HG02610 (cell line): ENCODE measurements around the gene IDH2.

ENCODE experiments used
- ATAC-seq: cut with Tn5 transposase; IDR thresholded peaks from one replicate; pipeline ENCODE4 v1.9.1; 2021; ENCODE audit warnings: mild to moderate bottlenecking, moderate library complexity; ENCODE audit not compliant: unreplicated experiment

The IDH2 gene

GRCh38 chr15:90064911-90065681 lies 37.2 kb downstream of the IDH2 start:
- no peak for ATAC-seq

DNA sequence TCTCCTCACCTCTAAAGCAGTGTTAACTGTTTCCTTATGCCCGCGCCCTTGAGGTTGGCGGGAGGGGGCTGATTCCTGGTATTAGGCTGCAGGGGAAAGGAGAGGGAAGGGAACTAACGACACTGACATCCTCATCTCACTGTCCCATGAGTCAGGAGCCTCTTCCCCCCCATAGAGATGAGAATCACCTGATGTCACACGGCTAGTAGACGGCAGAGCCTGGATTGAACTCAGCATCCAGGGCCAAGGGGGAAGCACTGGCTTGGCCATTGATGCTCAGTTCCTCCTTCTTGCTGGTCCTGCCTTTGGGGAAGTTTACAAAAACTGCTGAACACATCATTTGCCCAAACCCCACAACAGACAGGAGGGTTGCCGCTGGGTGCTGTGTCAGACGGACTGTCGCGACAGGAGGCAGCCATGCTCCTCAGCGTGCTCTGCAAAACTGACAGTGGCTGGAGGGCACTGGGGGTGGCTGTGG lies 38.5 kb downstream of the IDH2 start:
- ATAC-seq: no peak

GRCh38 chr15:90062973-90063769 lies 39.1 kb downstream of the IDH2 start:
- ATAC-seq: no peak

GRCh38 chr15:90062462-90062932 lies 39.8 kb downstream of the IDH2 start:
- no peak for ATAC-seq

- ATAC-seq: no peak
Observed at GRCh38 chr15:90062023-90062442, 40.2 kb downstream of the IDH2 start.

GRCh38 chr15:90060797-90061196 lies 41.5 kb downstream of the IDH2 start:
- ATAC-seq: no peak

DNA sequence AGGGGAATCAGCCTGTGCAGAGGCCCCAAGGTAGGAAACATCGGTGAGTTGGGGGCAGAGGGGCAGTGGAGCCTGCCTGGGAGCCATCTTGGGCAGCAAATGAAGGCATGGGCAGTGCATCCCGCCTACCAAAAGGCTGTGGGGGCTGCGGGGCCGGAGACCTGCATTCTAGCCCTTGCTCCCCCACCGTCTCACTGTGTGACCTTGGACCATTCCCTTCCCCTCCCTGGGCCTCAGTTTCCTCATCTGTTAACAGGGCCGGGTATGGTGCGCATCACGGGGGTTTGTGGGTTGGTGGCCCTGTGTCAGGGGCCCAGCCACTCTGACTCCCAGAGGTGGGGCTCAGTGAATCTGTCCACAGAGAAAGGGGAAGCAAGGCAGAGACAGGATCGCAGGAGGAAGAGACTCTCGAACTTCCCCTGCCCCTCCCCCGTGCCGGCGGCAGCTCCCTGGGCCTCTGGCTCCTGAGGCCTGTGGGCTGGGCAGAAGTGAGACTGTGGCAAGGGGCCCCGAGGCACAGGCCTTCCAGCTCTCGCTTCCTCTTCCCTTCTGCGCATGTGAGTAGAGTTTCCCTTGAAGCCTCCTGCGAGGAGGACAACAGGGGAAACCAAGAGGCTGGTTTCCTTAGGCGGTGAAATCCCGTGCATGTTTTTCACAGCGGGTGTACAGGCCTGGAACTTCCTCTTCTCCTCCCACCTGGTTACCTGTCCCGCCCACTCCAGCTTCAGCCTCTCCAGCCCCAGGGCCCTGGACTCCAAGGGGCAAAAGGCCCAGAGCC lies 42.9 kb downstream of the IDH2 start:
- ATAC-seq: peak; percentile 90

GRCh38 chr15:90058775-90059174 lies 43.5 kb downstream of the IDH2 start:
- no peak for ATAC-seq

DNA sequence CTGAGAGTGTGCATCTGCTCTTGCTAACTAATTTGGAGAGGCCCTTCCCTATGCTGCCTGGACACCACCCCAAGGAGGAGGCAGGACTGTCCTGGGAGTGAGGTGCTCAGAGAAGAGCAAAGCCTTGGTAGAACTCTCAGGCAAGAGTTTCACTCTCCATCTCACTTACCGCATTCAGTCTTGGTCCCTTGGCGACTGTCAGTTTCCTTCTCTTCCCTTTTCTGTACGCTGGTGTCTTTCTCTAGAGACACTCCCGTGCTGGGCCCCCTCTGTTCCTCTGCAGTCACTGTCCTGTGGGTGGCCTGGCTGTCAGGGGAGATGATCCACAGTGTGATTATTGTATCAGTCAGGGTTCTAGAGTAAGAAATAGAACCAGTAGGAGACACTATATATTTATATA lies 44.0 kb downstream of the IDH2 start:
- peak; percentile 31 for ATAC-seq

DNA sequence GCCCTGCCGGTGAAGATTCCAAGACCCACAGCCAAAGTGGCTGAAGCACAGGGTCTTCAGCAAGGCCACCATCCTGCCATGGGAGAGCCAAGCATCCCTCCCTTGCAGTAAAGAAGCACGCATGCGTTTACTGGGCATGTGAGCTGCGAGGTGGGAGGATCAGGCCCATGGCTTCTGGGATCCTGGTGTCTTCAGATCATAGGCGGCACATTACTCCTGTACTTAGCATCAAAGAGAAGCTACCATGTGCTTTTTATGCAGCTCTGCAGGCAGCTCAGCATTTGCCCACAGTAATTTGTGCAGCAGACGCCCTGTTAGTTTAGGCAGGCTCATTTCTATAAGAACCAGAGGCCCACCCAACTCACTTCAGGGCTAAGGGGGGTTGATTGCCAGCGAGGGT lies 45.7 kb downstream of the IDH2 start:
- ATAC-seq: no peak

DNA sequence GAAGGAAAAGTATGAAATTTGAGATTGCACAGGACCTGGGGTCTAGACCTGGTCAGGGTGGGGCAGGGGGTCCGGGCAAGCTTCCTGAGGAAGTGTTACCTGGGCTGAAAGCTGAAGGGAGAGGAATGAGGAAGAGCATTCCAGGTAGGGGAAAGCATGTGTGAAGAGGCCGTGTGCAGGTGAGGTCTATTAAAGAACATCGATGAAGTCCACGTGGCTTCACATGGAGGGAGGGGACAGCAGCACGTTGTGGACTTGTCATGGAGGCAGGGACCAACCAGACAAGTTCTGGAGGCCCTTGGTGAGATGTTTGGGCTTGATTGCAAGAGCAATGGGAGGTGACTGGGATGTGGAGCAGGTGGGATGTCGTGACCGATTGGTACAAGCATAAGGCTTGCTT lies 47.1 kb downstream of the IDH2 start:
- ATAC-seq: no peak

GRCh38 chr15:90054618-90055097 lies 47.6 kb downstream of the IDH2 start:
- no peak for ATAC-seq

GRCh38 chr15:90053685-90054466 lies 48.4 kb downstream of the IDH2 start:
- no peak for ATAC-seq

DNA sequence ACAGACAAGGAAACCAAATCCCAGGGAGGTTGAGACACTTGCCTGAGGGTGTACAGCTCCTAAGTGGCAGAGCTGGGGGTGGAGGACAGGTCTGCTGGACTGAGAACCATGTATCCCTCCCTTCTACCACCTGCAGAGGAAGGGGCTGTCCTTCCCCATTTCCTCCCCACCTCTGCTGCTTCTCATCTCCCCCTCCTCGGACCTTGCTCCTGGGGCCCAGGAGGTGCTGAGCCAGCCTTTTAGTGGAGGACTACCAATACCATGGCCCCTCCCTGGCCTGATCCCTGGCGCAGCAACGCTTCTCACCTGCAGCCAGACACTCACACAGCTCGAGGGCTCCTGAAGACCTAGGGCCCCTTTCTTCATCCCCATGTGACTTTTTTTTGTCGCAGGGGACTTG lies 50.4 kb downstream of the IDH2 start:
- ATAC-seq: no peak

GRCh38 chr15:90049666-90050604 lies 52.3 kb downstream of the IDH2 start:
- ATAC-seq: no peak

DNA sequence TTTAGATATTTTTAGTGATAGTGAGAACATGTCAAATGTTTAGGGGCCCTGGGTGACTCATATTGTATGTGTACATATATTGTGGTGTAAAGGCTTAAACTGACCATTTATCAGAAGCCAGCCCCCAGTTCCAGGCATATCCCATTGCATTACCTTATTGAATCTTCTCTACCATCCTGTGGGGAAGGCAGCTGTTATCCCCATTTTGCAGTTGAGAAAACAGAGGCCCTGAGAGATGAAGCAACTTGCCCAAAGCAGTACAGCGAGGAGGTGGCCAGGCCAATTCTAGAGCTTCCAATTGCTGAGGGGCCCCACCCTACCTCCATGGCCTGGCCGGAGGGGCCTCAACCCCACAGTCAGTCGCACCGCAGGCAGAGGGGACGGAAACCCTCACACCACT lies 53.2 kb downstream of the IDH2 start:
- ATAC-seq: no peak

- no peak for ATAC-seq
Observed at GRCh38 chr15:90047956-90048575, 54.2 kb downstream of the IDH2 start.

DNA sequence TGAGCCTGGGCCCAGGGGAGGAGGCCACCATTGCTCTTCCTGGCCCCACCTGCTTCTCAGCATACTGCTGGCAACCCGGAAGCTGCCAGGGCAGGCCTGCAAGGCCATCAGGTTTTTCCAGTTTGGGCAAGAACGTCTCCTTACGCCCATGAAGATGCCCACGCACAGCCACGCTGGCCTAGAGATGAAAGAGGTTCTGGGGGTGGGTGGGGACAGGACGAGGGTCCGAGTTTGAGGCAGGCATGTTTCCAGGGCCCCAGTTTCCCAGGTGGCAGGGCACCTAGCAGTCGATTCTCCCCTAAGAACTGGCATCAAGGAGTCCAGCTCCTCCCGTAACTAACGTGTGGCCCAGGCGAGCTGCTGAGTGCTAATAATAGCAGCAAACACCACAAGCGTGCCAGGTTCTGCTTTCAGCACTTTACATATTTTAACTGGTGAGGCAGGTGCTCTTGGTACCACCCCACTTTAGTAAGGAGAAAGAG lies 55.3 kb downstream of the IDH2 start:
- no peak for ATAC-seq

DNA sequence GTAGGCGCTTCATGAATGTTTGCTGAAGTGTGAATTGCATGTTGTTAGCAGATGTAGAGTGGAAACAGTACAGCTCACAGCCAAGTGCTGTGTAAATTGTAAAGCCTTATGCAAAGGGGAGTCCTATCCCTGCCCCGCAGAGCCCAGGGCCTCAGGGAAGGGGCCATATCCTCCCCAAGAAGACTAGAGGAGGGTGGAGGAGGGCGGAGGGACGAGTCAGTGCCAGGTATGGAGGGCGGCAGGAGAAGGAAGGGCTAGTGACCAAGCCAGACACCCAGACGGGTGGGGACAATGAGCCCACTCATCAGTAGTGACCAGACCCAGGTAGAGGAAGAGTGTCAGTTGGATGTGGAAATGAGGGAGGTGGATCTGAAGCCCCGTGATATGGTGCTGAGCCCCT lies 56.0 kb downstream of the IDH2 start:
- ATAC-seq: no peak
